Measurements from ENCODE around the gene C1QL4.
A peak's percentile ranks its signal among the peaks of the same experiment; 100 is the strongest.
"Not testable (repeated sequence)": the region's sequence is repeated elsewhere in the genome, so short reads cannot be mapped to it uniquely, and the experiment has no call there.

Gene C1QL4

GRCh38 chr12:49333778-49334177, 3.2 kb downstream of the C1QL4 start:
- not testable (repeated sequence) for DNase-seq (ENCODE audit: low read depth)

DNA sequence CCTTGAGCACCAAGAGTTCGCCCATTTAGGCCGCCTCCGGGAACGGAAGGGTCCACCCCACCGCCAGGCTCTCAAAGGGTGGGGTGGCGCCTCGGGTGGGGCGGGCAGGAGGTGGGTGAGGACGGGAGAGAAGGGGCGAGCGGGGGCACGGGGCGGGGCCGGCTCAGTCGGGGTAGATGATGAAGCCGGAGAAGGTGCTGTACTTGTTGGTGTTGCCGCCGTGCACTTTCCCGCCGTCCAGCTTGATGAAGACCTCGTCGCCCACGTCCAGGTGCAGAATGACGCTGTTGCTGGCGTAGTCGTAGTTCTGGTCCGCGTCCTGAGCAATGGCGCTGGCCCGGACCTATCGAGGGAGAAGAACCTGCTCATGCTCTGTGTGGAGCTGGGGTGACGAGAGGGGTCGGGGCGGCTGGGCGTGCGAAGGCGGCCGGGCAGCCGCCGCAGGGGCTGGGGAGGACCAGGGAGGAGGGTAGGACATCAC, 4.1 kb downstream of the C1QL4 start:
- no peak for DNase-seq (ENCODE audit: low read depth)

DNA sequence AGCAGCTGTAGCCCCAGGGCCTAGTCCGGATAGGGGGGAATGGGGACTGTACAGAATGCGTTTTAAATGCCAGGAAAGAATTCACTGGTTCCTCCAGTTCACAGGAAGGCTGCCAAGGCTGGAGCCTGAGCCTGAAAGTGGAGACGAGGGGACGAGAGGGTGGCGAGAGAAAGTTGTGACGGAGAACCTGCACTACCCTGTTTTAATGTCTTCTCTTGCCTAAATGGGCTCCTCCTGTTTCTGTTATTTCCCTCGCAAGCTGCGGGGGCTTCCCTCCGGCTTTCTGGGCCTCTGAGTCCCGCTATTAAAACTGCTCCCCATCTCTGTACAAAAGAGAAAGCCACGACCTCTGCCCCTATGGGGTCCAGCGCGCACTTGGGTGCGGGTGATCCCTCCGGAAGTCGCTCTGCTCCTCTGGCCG, 4.5 kb downstream of the C1QL4 start:
- DNase-seq (ENCODE audit: low read depth) = no peak

GRCh38 chr12:49331380-49332222, 5.4 kb downstream of the C1QL4 start:
- DNase-seq (ENCODE audit: low read depth) = no peak

GRCh38 chr12:49330631-49331379, 6.2 kb downstream of the C1QL4 start:
- no peak for DNase-seq (ENCODE audit: low read depth)

GRCh38 chr12:49330032-49330619, 6.9 kb downstream of the C1QL4 start:
- DNase-seq (ENCODE audit: low read depth) = no peak

DNA sequence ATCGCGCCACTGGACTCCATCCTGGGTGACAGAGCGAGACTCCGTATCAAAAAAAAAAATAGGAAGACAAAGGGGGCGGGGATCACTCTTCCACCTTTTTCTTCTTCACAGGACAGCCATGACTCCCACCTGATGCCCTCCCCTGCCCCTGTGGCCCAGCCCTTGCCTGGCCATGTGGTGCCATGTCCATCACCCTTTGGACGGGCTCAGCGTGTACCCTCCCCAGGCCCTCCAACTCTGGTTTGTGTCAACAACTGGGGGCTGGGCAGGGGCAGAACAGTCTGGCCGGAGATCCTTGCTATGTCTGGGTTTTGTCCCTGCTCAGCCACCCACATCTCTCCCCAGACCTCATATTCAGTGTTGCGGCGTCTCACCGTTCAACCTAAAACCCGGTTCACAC, 8.2 kb downstream of the C1QL4 start:
- DNase-seq (ENCODE audit: low read depth) = no peak

GRCh38 chr12:49327887-49328286, 9.1 kb downstream of the C1QL4 start:
- no peak for DNase-seq (ENCODE audit: low read depth)

GRCh38 chr12:49327368-49327767, 9.6 kb downstream of the C1QL4 start:
- DNase-seq (ENCODE audit: low read depth) = no peak

GRCh38 chr12:49325606-49326005, 11.4 kb downstream of the C1QL4 start:
- DNase-seq (ENCODE audit: low read depth) = no peak

GRCh38 chr12:49323524-49324097, 13.4 kb downstream of the C1QL4 start:
- no peak for DNase-seq (ENCODE audit: low read depth)

- DNase-seq (ENCODE audit: low read depth) = peak; percentile 96
Observed at GRCh38 chr12:49322708-49323523, 14.1 kb downstream of the C1QL4 start, which contains the start of gene TROAP. Gene TROAP, plus strand, starts transcription at chr12:49323255. Its CDS starts 354 bp downstream, at chr12:49323609.

GRCh38 chr12:49322367-49322707, 14.7 kb downstream of the C1QL4 start:
- DNase-seq (ENCODE audit: low read depth) = no peak

DNA sequence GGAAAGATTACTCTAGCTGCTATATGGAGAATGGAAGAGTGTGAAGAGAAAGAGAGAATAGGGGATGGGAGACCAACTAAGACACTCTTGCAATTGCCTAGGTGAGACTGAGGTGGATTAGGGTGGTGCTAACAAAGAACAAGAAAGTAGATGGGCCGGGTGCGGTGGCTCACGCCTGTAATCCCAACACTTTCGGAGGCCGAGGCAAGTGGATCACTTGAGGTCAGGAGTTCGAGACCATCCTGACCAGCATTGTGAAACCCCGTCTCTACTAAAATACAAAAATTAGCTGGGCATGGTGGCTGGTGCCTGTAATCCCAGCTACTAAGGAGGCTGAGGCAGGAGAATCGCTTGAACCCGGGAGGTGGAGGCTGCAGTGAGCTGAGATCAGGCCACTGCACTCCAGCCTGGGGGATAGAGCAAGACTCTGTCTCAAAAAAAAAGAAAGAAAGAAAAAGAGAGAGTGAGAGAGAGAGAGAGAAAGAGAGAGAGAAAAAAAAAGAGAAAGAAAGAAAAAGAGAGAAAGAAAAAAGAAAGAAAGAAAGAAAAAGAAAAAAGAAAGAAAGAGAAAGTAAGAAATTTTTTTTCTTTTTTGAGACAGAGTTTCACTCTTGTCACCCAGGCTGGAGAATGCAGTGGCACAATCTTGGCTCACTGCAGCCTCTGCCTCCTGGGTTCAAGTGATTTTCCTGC, 16.4 kb downstream of the C1QL4 start:
- not testable (repeated sequence) for DNase-seq (ENCODE audit: low read depth)

GRCh38 chr12:49317118-49317517, 19.9 kb downstream of the C1QL4 start:
- DNase-seq (ENCODE audit: low read depth) = not testable (repeated sequence)

DNA sequence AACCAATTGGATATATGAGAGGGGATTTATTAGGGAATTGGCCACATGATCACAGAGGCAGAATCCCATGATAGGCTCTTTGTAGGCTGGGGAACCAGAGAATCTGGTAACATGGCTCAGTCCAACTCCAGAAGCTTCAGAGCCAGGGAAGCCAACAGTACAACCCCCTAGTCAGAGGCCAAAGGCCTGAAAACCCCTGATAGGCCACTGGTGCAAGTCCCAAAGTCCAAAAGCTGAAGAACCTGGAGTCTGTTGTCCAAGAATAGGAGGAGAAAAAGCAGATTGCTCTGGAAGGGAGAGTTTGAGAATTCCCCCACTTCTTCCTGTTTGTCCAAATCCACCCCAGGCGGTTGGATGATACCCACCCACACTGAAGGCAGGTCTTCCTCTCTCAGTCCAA, 22.2 kb downstream of the C1QL4 start:
- no peak for DNase-seq (ENCODE audit: low read depth)

DNA sequence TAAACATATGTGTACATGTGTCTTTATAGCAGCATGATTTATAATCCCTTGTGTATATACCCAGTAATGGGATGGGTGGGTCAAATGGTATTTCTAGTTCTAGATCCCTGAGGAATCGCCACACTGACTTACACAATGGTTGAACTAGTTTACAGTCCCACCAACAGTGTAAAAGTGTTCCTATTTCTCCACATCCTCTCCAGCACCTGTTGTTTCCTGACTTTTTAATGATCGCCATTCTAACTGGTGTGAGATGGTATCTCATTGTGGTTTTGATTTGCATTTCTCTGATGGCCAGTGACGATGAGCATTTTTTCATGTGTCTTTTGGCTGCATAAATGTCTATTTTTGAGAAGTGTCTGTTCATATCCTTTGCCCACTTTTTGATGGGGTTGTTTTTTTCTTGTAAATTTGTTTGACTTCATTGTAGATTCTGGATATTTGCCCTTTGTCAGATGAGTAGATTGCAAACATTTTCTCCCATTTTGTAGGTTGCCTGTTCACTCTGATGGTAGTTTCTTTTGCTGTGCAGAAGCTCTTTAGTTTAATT, 26.5 kb downstream of the C1QL4 start:
- DNase-seq (ENCODE audit: low read depth) = not testable (repeated sequence)

GRCh38 chr12:49309386-49309785, 27.6 kb downstream of the C1QL4 start:
- DNase-seq (ENCODE audit: low read depth) = no peak

- DNase-seq (ENCODE audit: low read depth) = no peak
Observed at GRCh38 chr12:49305762-49306510, 31.1 kb downstream of the C1QL4 start.

DNA sequence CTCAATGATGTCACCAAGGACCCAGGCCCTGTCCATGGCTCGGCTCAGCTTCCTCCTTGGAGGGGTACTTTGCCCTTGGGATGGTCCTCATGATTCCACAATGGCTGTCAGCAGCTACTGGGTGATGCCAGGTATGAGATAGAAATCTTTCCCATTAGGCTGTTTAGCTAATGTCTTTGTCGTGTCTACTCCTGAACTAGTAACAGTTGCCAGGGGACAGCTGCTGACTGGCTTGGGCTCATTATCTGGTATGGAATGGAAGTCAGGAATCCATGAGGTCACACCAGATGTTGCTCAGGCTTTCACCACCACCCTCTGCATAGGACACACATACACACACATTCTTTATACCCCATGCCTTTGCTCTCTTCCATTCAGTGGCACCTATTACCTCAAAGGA, 32.8 kb downstream of the C1QL4 start:
- no peak for DNase-seq (ENCODE audit: low read depth)

Data from T follicular helper cell (primary cell).